H1 (cell line): ENCODE data around the gene RASSF10.

Source experiments
- CEBPB ChIP-seq: IDR thresholded peaks from 2 replicates; pipeline ENCODE4 v1.6.1; 2012; ENCODE audit warnings: low read depth, low read length
- CHD1 ChIP-seq: IDR thresholded peaks from 2 replicates; pipeline ENCODE4 v1.6.1; 2012; ENCODE audit warnings: low read depth, low read length, improper control_type of control experiment
- CHD2 ChIP-seq: IDR thresholded peaks from 2 replicates; pipeline ENCODE4 v1.6.1; 2012; ENCODE audit warnings: low read length, improper control_type of control experiment
- CTCF ChIP-seq, 3 experiments: IDR thresholded peaks; 1 replicate in 2 of 3; 2 replicates in 1 of 3; pipeline versions ENCODE4 v1.5.1 to v1.6.1; 2011; ENCODE audit warnings: low read length in 3 of 3, mild to moderate bottlenecking in 3 of 3, inconsistent platforms in 2 of 3, low read depth in 1 of 3, moderate library complexity in 1 of 3; ENCODE audit not compliant: insufficient read depth in 1 of 3; ENCODE audit errors: control extremely low read depth in 1 of 3
- E2F6 ChIP-seq: IDR thresholded peaks from 2 replicates; pipeline ENCODE4 v1.6.1; 2012; ENCODE audit warnings: inconsistent platforms
- HDAC6 ChIP-seq: IDR thresholded peaks from one replicate; pipeline ENCODE4 v1.7.1; 2012; ENCODE audit warnings: low read depth, mild to moderate bottlenecking, inconsistent platforms, low read length, moderate library complexity
- MAX ChIP-seq: IDR thresholded peaks from 2 replicates; pipeline ENCODE4 v1.6.1; 2012; ENCODE audit warnings: inconsistent platforms
- POLR2A ChIP-seq, 2 experiments: IDR thresholded peaks; 1 replicate in 1 of 2; 2 replicates in 1 of 2; pipeline ENCODE4 v1.6.1; 2011; ENCODE audit warnings: low read depth in 2 of 2, low read length in 2 of 2, mild to moderate bottlenecking in 2 of 2; ENCODE audit errors: control extremely low read depth in 1 of 2

GRCh38 chr11:13011466-13012055 is 2.4 kb downstream of the RASSF10 start:
- TF ChIP-seq POLR2A (IDR thresholded peaks at IDR 0.05; ENCODE audit: control extremely low read depth in 1 of 2, low read depth in 2 of 2, low read length in 2 of 2) (no peak), CEBPB (no peak), MAX (no peak), CHD1 (no peak), CTCF (IDR thresholded peaks at IDR 0.05; ENCODE audit: control extremely low read depth in 1 of 3, insufficient read depth in 1 of 3, low read depth in 1 of 3, low read length in 3 of 3) (no peak), E2F6 (no peak), HDAC6 (no peak), CHD2 (no peak)
